NCI-H2196 (cell line): ENCODE data around the gene ATE1.
"Not testable (repeated sequence)": the region's sequence is repeated elsewhere in the genome, so short reads cannot be mapped to it uniquely, and the experiment has no call there.

Experiments used
- DNase-seq: peaks from one replicate; lab custom pipeline; 2025; ENCODE audit not compliant: unreplicated experiment; lab: John Stamatoyannopoulos, UW

The ATE1 gene

DNA sequence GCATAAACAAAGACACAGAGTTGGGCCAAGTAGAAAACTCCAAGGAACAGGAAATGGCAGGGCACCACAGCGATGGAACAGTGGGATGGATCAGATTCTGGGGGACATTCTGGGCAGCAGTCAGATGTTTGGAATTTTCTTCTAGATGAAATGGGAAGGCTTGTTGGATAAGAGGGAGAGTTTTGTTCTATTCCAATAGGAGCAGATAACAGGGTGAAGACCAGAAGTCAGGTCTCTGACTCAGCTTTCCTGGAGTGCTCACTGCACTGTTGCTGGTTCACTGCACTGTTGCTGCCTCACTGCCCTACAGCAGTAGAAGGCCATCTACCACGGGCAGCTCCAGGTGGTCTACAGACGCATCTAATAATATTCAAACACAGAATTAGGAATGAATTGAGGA lies 135.6 kb downstream of the ATE1 start:
- no peak for DNase-seq

DNA sequence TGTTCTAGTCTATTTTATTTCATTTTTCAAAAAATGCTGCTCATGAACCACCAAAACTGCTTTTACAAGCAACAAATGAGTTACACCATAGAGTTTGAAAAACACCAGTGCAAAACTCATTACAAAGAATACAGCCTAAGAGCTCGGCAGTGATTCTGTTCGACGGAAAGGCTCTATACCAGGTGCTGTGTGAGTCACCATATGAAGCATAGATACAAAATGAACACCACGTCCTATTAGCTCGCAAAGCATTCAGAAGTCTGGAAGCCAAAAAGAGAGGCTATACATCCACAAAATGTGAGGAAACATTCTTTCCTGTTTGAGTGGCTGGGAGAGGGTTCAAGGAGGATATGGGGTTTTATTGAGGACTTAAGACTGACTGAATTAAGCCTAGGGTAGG lies 136.1 kb downstream of the ATE1 start:
- DNase-seq = no peak

- DNase-seq = no peak
These were observed 139.1 kb downstream of the ATE1 start for GRCh38 chr10:121788717-121789116.

GRCh38 chr10:121788115-121788514 lies 139.7 kb downstream of the ATE1 start:
- DNase-seq = no peak

GRCh38 chr10:121787169-121787568 lies 140.7 kb downstream of the ATE1 start:
- no peak for DNase-seq

DNA sequence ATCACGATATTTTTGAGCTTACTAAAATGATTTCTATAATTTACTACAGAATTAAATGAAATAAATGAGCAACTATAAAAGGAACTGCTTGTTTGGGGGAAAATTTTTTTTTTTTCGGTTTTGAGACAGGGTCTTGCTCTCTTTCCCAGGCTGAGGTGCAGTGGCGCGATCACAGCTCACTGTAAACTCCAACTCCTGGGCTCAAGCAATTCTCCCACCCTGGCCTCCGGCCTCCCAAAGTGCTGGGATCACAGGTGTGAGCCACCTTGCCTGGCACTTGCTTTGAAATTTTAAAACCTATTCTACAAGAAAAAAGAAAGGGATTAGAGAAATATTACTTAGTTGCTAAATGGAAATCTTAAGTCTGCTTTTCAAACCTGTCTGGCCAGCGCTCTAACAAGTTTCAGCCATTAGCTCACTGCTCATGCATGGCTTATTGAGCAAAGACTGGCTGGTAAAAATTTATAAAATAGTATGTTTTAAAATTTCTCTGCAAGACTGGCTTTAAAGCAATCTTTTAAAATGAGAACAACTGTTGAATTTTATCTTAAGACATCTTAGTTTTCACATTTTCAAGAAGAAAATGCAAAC lies 144.0 kb downstream of the ATE1 start:
- DNase-seq = no peak

- DNase-seq = no peak
These were observed 146.7 kb downstream of the ATE1 start for GRCh38 chr10:121781101-121781500.

DNA sequence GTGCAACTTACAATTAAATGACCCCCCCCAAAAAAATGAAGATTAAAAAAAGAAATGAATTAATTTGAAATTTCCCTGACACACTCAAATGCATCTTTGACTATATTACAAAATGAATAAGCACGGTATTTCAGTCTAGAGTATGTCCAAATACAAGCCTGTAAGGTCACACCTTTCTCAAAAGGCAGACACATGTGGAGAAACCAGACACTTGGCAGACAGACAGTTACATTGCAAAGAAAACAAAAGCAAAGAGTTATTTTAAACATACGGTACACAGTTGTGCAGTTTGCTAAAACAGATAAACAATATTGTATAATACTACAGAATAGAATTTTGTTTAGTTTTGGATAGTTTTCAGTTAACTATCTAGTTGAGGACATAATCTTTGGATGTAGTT lies 153.0 kb downstream of the ATE1 start:
- no peak for DNase-seq

DNA sequence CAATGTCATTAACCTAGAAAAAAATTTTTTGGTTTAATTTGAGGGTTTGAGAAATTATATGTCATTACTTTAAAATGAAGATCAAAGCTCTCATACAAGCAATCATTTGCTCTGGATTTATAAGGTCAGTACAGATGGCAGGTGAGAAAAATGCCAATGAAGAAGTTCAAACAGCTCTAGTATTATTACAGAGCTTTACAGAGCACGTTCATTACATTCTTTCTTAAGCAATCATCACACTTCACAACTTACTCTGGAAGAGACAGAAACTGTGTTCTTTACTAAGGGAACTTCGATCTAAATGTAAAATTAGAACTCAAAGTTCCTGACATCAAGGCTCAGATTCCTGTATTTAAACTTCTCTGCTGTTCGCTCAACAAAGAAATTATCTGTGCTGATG lies 153.4 kb downstream of the ATE1 start:
- DNase-seq = no peak

DNA sequence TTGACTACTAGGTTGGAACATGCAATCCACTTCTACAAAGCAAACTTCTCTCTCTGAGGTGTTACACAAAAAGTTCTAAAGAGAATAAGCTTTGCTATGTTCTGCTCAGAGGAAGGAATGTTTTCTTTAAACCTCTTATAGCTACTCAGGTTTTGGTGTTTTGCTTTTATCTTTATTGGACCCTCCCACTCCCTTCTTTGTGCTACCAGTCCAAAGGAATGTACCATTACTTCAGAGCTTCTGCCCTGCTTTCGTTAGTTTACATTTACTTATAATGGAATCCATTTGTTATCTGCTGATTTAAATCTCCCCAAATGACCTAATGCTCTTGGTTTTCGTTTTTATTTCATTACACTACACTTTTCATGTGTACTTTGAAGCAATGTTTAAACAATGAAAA lies 154.9 kb downstream of the ATE1 start:
- DNase-seq = no peak

- DNase-seq = no peak
These were observed 155.4 kb downstream of the ATE1 start for GRCh38 chr10:121772406-121772805.

GRCh38 chr10:121771966-121772365 lies 155.9 kb downstream of the ATE1 start:
- DNase-seq = no peak

DNA sequence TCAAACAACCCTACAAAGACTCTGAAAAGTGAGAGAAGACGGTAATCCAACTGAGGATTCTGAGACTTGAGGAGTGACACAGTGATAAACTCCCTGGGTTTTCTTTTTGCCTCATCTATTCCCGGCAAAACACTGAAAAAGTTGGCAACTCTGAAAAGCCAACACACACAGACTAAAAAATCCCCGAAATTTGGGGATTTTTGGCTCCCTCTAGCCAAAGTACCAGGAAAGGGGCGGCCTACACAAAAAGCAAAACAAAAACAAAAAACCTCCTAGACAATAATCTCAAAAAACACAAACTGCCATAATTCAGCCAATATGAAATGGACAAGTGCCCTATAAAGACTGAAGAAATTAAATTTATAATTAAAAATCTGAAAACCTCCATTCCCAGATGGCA lies 161.4 kb downstream of the ATE1 start:
- DNase-seq = no peak

DNA sequence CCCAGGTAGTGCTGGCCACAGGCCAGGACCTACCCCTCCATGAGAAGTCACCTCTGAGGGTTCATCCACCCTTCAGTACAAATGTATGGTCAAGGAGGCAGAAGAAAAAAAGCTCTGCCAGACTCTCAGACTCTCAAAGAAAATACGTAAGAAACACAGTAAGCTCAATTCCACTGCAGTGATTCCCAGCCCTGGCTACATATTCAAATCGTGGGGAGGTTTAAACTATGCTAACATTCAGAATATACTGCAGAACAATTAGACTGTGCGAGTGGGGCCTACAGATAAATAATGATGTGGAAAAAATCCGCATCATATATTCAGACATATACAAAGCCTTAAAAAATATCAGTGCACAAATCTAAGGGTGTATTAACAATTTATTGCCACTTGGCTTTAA lies 162.6 kb downstream of the ATE1 start:
- no peak for DNase-seq

DNA sequence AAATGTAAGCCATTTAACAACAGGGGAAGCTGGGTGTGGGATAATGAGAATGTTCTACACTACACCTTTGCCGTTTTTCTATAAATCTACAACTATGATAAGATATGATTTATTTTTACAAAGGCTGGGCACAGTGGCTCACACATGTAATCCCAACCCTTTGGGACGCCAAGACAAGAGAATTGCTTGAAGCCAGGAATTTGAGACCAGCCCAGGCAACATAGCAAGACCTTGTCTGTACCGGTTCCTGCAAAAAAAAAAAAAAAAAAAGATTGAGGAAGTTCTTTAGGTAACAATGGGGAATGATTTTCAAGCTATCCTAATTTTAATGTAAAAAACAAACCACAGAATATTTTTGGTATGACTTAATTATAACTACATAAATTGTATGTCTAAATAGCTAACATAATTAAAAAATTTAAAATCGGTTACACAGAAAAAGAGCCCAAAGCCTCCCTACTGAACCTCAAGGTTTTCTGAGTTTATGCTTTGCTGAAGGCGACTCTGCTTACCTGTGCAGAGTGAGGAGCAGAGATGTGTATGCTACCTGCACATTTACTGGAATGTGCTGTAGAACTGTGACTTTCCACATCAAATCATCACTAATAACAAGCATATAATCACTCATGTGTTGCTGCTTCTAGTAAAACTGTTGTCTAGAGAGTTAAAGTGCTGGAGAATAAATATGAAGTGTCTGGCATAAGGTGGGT lies 163.4 kb downstream of the ATE1 start:
- no peak for DNase-seq

- not testable (repeated sequence) for DNase-seq
These were observed 170.6 kb downstream of the ATE1 start for GRCh38 chr10:121757241-121757640.

- not testable (repeated sequence) for DNase-seq
These were observed 172.3 kb downstream of the ATE1 start for GRCh38 chr10:121755496-121755895.

GRCh38 chr10:121754666-121755065 lies 173.2 kb downstream of the ATE1 start:
- no peak for DNase-seq

- peak; percentile 0 for DNase-seq
These were observed 173.9 kb downstream of the ATE1 start for GRCh38 chr10:121753726-121754476.

DNA sequence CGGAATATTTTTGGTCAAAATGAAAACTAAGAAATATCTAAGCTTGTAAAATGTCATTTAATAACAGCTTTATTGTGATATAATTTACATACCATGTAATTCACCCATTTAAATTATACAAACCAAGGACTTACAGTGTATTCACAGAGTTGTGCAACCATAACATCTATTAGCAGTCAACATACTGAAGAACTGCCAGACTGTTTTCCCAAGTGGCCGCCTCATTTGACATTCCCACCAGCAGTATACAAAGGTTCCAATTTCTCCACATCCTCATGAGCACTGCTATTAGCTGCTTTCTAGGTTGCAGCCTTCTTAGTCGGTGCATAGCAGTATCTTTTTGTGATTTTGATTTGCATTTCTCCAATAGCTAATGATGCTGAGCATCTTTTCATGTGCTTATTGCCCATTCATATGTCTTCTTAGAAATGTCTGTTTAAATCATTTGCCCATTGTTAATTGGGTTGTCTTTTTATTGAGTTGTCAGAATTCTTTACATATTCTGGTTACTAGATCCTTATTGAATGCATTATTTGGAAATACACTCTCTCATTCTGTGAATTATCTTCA lies 176.6 kb downstream of the ATE1 start:
- DNase-seq = no peak

DNA sequence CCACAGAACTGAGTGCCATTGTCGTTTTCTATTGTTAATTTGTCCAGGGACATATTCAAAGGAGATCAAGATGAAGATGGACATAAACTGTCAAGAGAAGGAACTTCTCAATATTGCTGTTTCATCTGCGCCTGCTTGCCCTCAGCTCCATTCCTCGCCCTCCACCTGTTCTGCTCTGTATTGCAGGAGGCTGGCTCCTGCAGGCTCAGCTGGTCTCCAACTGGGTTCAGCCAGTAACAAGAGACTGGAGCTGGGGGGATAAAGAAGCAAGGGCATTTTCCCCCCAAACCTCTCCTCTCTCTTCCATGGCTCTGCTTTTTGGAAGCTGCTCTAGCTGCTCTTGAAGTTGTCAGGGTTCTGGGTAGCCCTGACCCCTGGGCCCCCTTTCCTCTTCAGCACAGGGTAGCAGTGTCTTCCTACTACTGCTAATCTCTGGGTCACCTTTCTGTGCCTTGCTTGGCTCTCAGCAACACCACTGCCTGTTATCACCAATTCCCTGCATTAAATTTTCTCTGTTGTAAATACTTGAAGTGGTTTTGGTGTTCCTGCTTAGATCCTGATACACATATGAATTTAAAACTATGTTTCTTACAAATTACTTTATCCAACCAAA lies 180.6 kb downstream of the ATE1 start:
- DNase-seq = no peak
